PC-3 (cell line): Measurements from ENCODE around the gene KNG1. TPM values are rescaled to one million over a fixed set of nuclear protein-coding genes. Genes with fewer than 3 reads are reported as not detected.

Source experiments
- ATAC-seq: fragments of 200-7000 bp; cut with Tn5 transposase; 2 replicates; pipeline ENCODE4 v1.9.1; 2020; ENCODE audit warnings: mild to moderate bottlenecking, moderate library complexity
- BruUV-seq: library from RNA; stranded (reverse); fragments of 400-500 nt; replicated peaks from 2 replicates; lab custom pipeline; 2021; lab: Mats Ljungman, UMichigan
- CTCF ChIA-PET: fragments of 300-600 bp; sonication (Branson Sonifier 250); formaldehyde crosslinking; loops from one replicate; lab custom pipeline; 2022; ENCODE audit warnings: antibody characterized with exemption; lab: Charles Lee
- POLR2A ChIA-PET: fragments of 300-600 bp; sonication (Branson Sonifier 250); formaldehyde crosslinking; loops from one replicate; lab custom pipeline; 2022; ENCODE audit warnings: antibody characterized with exemption; ENCODE audit not compliant: unreplicated experiment; lab: Charles Lee
- DNase-seq: peaks from one replicate; pipeline ENCODE4 v3.0.0-alpha.2; 2015
- H2AFZ ChIP-seq: fragments of 300-600 bp; sonication (generic); 2 replicates; pipeline ENCODE4 v1.6.0; 2016; ENCODE audit warnings: antibody characterized with exemption, low read length
- H3F3A ChIP-seq: fragments of 300-600 bp; sonication (generic); one replicate; pipeline ENCODE4 v1.6.0; 2017; ENCODE audit warnings: antibody characterized with exemption, low read length, control low read depth, mild to moderate bottlenecking; ENCODE audit not compliant: unreplicated experiment
- H3K27ac ChIP-seq: fragments of 300-600 bp; sonication (generic); 2 replicates; pipeline ENCODE4 v1.5.1; 2016; ENCODE audit warnings: mild to moderate bottlenecking, low read length
- H3K27me3 ChIP-seq: fragments of 300-600 bp; sonication (generic); 2 replicates; pipeline ENCODE4 v1.6.1; 2016; ENCODE audit warnings: low read length, mixed read lengths
- H3K36me3 ChIP-seq: fragments of 300-600 bp; sonication (generic); 2 replicates; pipeline ENCODE4 v1.6.1; 2016; ENCODE audit warnings: low read depth, mixed run types, low read length, mixed read lengths
- H3K4me1 ChIP-seq: fragments of 300-600 bp; sonication (generic); 2 replicates; pipeline ENCODE4 v1.5.1; 2016; ENCODE audit warnings: low read length; ENCODE audit not compliant: insufficient read depth
- H3K4me2 ChIP-seq: fragments of 300-600 bp; sonication (generic); 2 replicates; pipeline ENCODE4 v1.6.0; 2016; ENCODE audit warnings: low read length
- H3K4me3 ChIP-seq: fragments of 300-600 bp; sonication (generic); 2 replicates; pipeline ENCODE4 v1.5.1; 2016; ENCODE audit warnings: mild to moderate bottlenecking, low read length, mixed read lengths
- H3K79me2 ChIP-seq: fragments of 300-600 bp; sonication (generic); 2 replicates; pipeline ENCODE4 v1.6.1; 2017; ENCODE audit warnings: low read length, mixed read lengths
- H3K9ac ChIP-seq: fragments of 300-600 bp; sonication (generic); 2 replicates; pipeline ENCODE4 v1.6.0; 2016; ENCODE audit warnings: mild to moderate bottlenecking, low read length
- H3K9me2 ChIP-seq: fragments of 300-600 bp; sonication (generic); replicated peaks from 2 replicates; pipeline ENCODE4 v1.6.1; 2016; ENCODE audit warnings: mixed run types, low read length, mixed read lengths
- H3K9me3 ChIP-seq: fragments of 300-600 bp; sonication (generic); 2 replicates; pipeline ENCODE4 v1.6.1; 2016; ENCODE audit warnings: low read length, mixed read lengths
- H4K20me1 ChIP-seq: fragments of 300-600 bp; sonication (generic); 2 replicates; pipeline ENCODE4 v1.6.1; 2016; ENCODE audit warnings: low read length, mixed read lengths
- CTCF ChIP-seq: fragments of 300-600 bp; sonication (generic); conservative IDR thresholded peaks from 2 replicates; pipeline ENCODE4 v1.5.1; 2017; ENCODE audit warnings: antibody characterized with exemption, low read depth, mild to moderate bottlenecking, low read length
- EZH2 ChIP-seq: fragments of 300-600 bp; sonication (generic); IDR thresholded peaks from one replicate; pipeline ENCODE4 v1.6.1; 2017; ENCODE audit warnings: antibody characterized with exemption, mild to moderate bottlenecking, low read length; ENCODE audit not compliant: unreplicated experiment
- EZH2phosphoT487 ChIP-seq: fragments of 300-600 bp; sonication (generic); IDR thresholded peaks from 2 replicates; pipeline ENCODE4 v1.6.1; 2018; ENCODE audit warnings: mild to moderate bottlenecking, antibody characterized with exemption, low read length, borderline replicate concordance
- intact Hi-C: fragments of 100-400 bp; cut with micrococcal nuclease; formaldehyde crosslinking; loops from 2 replicates; pipeline ENCODE4 v1.9.0; 2023
- total RNA-seq: library from RNA; depleted of rRNA; stranded (reverse); fragments of >200 nt; gene quantifications from 2 replicates; pipeline ENCODE4 v1.2.3, GENCODE V29; 2014

KNG1 gene
- total RNA-seq, 1 experiment from 2014 or later, result not detected

- Histone ChIP-seq H3K27me3 (peaks cover 9% of the 10 kb centered on the region; the same call in 1 of the 2 replicates), H3K79me2 (no peaks in the 10 kb centered on the region), H4K20me1 (no peaks in the 10 kb centered on the region), H3K4me3 (no peak overlapping the region), H3K4me1 (peaks cover 12% of the 10 kb centered on the region), H3K36me3 (no peaks in the 10 kb centered on the region), H3K9me2 (no peaks in the 10 kb centered on the region), H3K27ac (0 out of 2 replicates have a peak overlapping the region, but pooled peaks have one; percentile 3), H3K9me3 (no peaks in the 10 kb centered on the region), H3K4me2 (no peak overlapping the region), H2AFZ (no peak overlapping the region), H3K9ac (no peak overlapping the region), H3F3A (no peaks in the 10 kb centered on the region)
- intact Hi-C loops, result no loop called here
- peak; percentile 13 for DNase-seq
- ChIA-PET CTCF (no interaction called here), POLR2A (no interaction called here)
- TF ChIP-seq CTCF (no peak), EZH2 (no peak), EZH2phosphoT487 (no peak)
- BruUV-seq, result no TSS peak
- no peak for ATAC-seq
Measured at GRCh38 chr3:186670155-186670554, 47.0 kb upstream of the KNG1 start.

DNA sequence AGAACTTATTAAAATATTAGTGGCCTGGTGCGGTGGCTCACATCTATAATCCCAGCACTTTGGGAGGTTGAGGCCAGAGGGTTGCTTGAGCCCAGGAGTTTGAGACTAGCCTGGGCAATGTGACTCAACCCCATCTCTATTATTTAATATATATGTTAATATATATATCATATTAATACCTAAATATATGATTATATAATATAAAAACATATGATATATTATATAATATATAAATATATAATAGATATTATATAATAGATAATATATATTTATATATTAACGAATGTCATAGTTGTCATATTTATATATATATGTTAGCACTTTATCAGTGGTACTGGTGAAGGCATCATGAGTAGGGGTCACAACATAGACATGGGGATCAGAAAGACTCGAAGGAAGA is 46.1 kb upstream of the KNG1 start:
- no peaks in the 10 kb centered on the region for H3F3A ChIP-seq
- H3K9me2 ChIP-seq, result no peaks in the 10 kb centered on the region
- ATAC-seq (no peak), DNase-seq (no peak)
- no peak overlapping the region for H2AFZ ChIP-seq
- no peak overlapping the region for H3K27ac ChIP-seq
- no peaks in the 10 kb centered on the region for H3K9me3 ChIP-seq
- intact Hi-C loops, result no loop called here
- H3K4me2 ChIP-seq, result no peak overlapping the region
- H3K9ac ChIP-seq, result no peak overlapping the region
- H3K79me2 ChIP-seq, result no peaks in the 10 kb centered on the region
- H3K4me3 ChIP-seq, result no peak overlapping the region
- H3K27me3 ChIP-seq, result peaks cover 9% of the 10 kb centered on the region; the same call in 1 of the 2 replicates
- ChIA-PET POLR2A (no interaction called here), CTCF (no interaction called here)
- peaks cover 12% of the 10 kb centered on the region for H3K4me1 ChIP-seq
- no TSS peak for BruUV-seq
- H3K36me3 ChIP-seq, result no peaks in the 10 kb centered on the region
- no peak for TF ChIP-seq EZH2
- no peak for TF ChIP-seq CTCF
- no peak for TF ChIP-seq EZH2phosphoT487
- no peaks in the 10 kb centered on the region for H4K20me1 ChIP-seq

- intact Hi-C loops, result no loop called here
- H3K27ac ChIP-seq, result no peak overlapping the region
- no peak for ATAC-seq
- peaks cover 8% of the 10 kb centered on the region; the same call in 1 of the 2 replicates for H3K27me3 ChIP-seq
- no peak overlapping the region for H3K9ac ChIP-seq
- no peaks in the 10 kb centered on the region for H3K9me2 ChIP-seq
- TF ChIP-seq EZH2, result no peak
- no peak for TF ChIP-seq CTCF
- TF ChIP-seq EZH2phosphoT487, result no peak
- no TSS peak for BruUV-seq
- H3K36me3 ChIP-seq, result no peaks in the 10 kb centered on the region
- H3K79me2 ChIP-seq, result no peaks in the 10 kb centered on the region
- no peak overlapping the region for H3K4me2 ChIP-seq
- H3K4me1 ChIP-seq, result no peaks in the 10 kb centered on the region
- POLR2A ChIA-PET, result no interaction called here
- no peaks in the 10 kb centered on the region for H4K20me1 ChIP-seq
- H3K4me3 ChIP-seq, result no peak overlapping the region
- no peaks in the 10 kb centered on the region for H3F3A ChIP-seq
- no peak overlapping the region for H2AFZ ChIP-seq
- H3K9me3 ChIP-seq, result no peaks in the 10 kb centered on the region
- CTCF ChIA-PET, result no interaction called here
- no peak for DNase-seq
Measured at GRCh38 chr3:186678604-186679003, 38.6 kb upstream of the KNG1 start.
